ENCODE results near the gene DNAJC1. TPM values are rescaled to one million over a fixed set of nuclear protein-coding genes. Genes with fewer than 3 reads are reported as not detected.
"Not testable (repeated sequence)": the region's sequence is repeated elsewhere in the genome, so short reads cannot be mapped to it uniquely, and the experiment has no call there.

DNAJC1 gene
- total and polyA plus RNA-seq, 2 of the 8 experiments (the other 6 are each of a cell fraction or from before 2014, with no cell fraction given), result 6.8 to 14.8 TPM

- TF ChIP-seq HDAC6 (IDR thresholded peaks at IDR 0.05; ENCODE audit: low read depth, low read length) (no peak), SIX5 (IDR thresholded peaks at IDR 0.05; ENCODE audit: low read depth, low read length) (no peak)
Measured at GRCh38 chr10:21719502-21719901, 284.0 kb downstream of the DNAJC1 start (continued).

DNA sequence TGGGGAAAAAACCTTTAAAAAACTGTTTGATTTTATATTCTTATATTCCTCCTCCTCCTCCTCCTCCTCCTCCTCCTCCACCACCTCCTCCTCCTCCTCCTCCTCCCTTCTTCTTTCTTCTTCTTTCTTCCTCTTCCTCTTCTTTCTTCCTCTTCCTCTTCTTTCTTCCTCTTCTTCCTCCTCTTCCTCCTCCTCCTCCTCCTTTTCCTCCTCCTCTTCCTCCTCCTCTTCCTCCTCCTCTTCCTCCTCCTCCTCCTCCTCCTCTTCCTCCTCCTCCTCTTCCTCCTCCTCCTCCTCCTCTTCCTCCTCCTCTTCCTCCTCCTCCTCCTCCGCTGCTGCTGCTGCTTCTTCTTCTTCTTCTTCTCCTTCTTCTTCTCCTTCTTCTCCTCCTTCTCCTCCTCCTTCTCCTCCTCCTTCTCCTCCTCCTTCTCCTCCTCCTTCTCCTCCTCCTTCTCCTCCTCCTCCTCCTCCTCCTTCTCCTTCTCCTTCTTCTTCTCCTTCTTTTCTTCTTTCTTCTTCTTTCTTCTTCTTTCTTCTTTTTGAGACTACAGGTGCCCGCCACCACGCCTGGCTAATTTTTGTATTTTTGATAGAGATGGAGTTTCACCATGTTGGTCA is 286.0 kb downstream of the DNAJC1 start:
- FAIRE-seq; H2BK15ac ChIP-seq (ENCODE audit: low read length); H3K4me1 ChIP-seq (replicated peaks in 1 of 4; ENCODE audit: control insufficient read depth in 3 of 4, insufficient read depth in 4 of 4, low read length in 3 of 4); H3K79me2 ChIP-seq (ENCODE audit: control insufficient read depth in 1 of 2, insufficient read depth in 2 of 2, low read length in 2 of 2); H2BK12ac ChIP-seq (ENCODE audit: low read depth, low read length); H4K5ac ChIP-seq (ENCODE audit: insufficient read length, low read depth, low read length); DNase-seq (ENCODE audit: low read depth in 1 of 2, low spot score in 2 of 2); H3K23ac ChIP-seq (ENCODE audit: insufficient read length); H3K56ac ChIP-seq (replicated peaks; ENCODE audit: insufficient read length, low read depth, low read length); H2BK5ac ChIP-seq (ENCODE audit: low read depth, low read length); H3K9ac ChIP-seq (replicated peaks in 1 of 4; ENCODE audit: extremely low read depth in 1 of 4, low read depth in 3 of 4, low read length in 3 of 4); H3K23me2 ChIP-seq (ENCODE audit: low read depth, low read length); H3K4ac ChIP-seq (replicated peaks; ENCODE audit: insufficient read length, low read depth, low read length); H3K9me3 ChIP-seq (ENCODE audit: insufficient read depth in 2 of 2, low read depth in 1 of 2, low read length in 1 of 2); H3K4me3 ChIP-seq (ENCODE audit: extremely low read depth in 1 of 4, insufficient read depth in 2 of 4, low read depth in 3 of 4, low read length in 4 of 4); H2BK120ac ChIP-seq (replicated peaks; ENCODE audit: low read depth, low read length); POLR2A ChIA-PET (ENCODE audit: partially characterized antibody); H3K79me1 ChIP-seq (ENCODE audit: low read depth, low read length); H2AFZ ChIP-seq (ENCODE audit: low read length); H4K91ac ChIP-seq (replicated peaks; ENCODE audit: insufficient read length, low read length); H3K14ac ChIP-seq (ENCODE audit: insufficient read length); H3K18ac ChIP-seq (ENCODE audit: extremely low read depth, low read length); H3K27ac ChIP-seq (ENCODE audit: low read depth, low read length); H3K27me3 ChIP-seq (replicated peaks in 1 of 4; ENCODE audit: control insufficient read depth in 3 of 4, extremely low read depth in 1 of 4, insufficient read depth in 3 of 4, low read length in 3 of 4); H3K4me2 ChIP-seq (ENCODE audit: insufficient read depth in 1 of 2, low read depth in 2 of 2, low read length in 2 of 2); H4K20me1 ChIP-seq (replicated peaks in 1 of 2; ENCODE audit: control insufficient read depth in 1 of 2, insufficient read depth in 2 of 2, low read length in 2 of 2); H4K8ac ChIP-seq (ENCODE audit: extremely low read depth, insufficient read depth, low read length); H2BK20ac ChIP-seq (ENCODE audit: low read length); H2AK5ac ChIP-seq (ENCODE audit: low read depth, low read length); CTCF ChIA-PET (ENCODE audit: partially characterized antibody): not testable (repeated sequence)
- WGBS, 2 experiments (ENCODE audit: extremely low coverage in 1 of 2, insufficient coverage in 1 of 2, insufficient read length in 1 of 2, insufficient replicate concordance in 2 of 2, low coverage in 1 of 2, low lambda C conversion rate in 2 of 2, missing lambda C conversion rate in 1 of 2), result 94% methylated on average over 2 of the region's 3 CpGs; no CpG with 5 or more reads in 1 of the 2 experiments
- H3K36me3 ChIP-seq (ENCODE audit: control insufficient read depth in 2 of 4, insufficient read depth in 4 of 4, low read length in 3 of 4), result peaks cover 4 to 24% (median 5%) of the 10 kb centered on the region in 4 experiments; a peak in 5 of 8 replicates
